SJCRH30 (cell line): ENCODE data around the gene DMWD. TPM values are rescaled to one million over a fixed set of nuclear protein-coding genes. Genes with fewer than 3 reads are reported as not detected.
"Not testable (repeated sequence)": the region's sequence is repeated elsewhere in the genome, so short reads cannot be mapped to it uniquely, and the experiment has no call there.

Source experiments
- DNase-seq, 2 experiments: peaks; one replicate each; pipeline ENCODE4 v3.0.0-alpha.2; 2015 to 2020
- H3K27ac ChIP-seq: fragments of 250-450 bp; sonication (Bioruptor Pico); 2 replicates; pipeline ENCODE4 v1.5.1; 2020; ENCODE audit warnings: mild to moderate bottlenecking, moderate library complexity
- H3K27me3 ChIP-seq: fragments of 250-450 bp; sonication (Bioruptor Pico); 2 replicates; pipeline ENCODE4 v1.5.1; 2020; ENCODE audit warnings: mild to moderate bottlenecking, moderate library complexity
- H3K36me3 ChIP-seq: fragments of 250-450 bp; sonication (Bioruptor Pico); 2 replicates; pipeline ENCODE4 v1.5.1; 2020; ENCODE audit warnings: mild to moderate bottlenecking, moderate library complexity
- H3K4me1 ChIP-seq: fragments of 250-450 bp; sonication (Bioruptor Pico); 2 replicates; pipeline ENCODE4 v1.5.1; 2020; ENCODE audit warnings: mild to moderate bottlenecking, moderate library complexity
- H3K4me3 ChIP-seq: fragments of 250-450 bp; sonication (Bioruptor Pico); 2 replicates; pipeline ENCODE4 v1.5.1; 2020; ENCODE audit warnings: mild to moderate bottlenecking, moderate library complexity
- H3K9me3 ChIP-seq: fragments of 250-450 bp; sonication (Bioruptor Pico); replicated peaks from 2 replicates; pipeline ENCODE4 v1.5.1; 2020; ENCODE audit warnings: mild to moderate bottlenecking, moderate library complexity
- total RNA-seq: library from RNA; depleted of rRNA; stranded (reverse); fragments of >200 nt; shearing (Covaris generic); gene quantifications from 2 replicates; pipeline ENCODE4 v1.2.3, GENCODE V29; 2014

The DMWD gene
- total RNA-seq, 1 experiment from 2014 or later, result 52.9 TPM

DNA sequence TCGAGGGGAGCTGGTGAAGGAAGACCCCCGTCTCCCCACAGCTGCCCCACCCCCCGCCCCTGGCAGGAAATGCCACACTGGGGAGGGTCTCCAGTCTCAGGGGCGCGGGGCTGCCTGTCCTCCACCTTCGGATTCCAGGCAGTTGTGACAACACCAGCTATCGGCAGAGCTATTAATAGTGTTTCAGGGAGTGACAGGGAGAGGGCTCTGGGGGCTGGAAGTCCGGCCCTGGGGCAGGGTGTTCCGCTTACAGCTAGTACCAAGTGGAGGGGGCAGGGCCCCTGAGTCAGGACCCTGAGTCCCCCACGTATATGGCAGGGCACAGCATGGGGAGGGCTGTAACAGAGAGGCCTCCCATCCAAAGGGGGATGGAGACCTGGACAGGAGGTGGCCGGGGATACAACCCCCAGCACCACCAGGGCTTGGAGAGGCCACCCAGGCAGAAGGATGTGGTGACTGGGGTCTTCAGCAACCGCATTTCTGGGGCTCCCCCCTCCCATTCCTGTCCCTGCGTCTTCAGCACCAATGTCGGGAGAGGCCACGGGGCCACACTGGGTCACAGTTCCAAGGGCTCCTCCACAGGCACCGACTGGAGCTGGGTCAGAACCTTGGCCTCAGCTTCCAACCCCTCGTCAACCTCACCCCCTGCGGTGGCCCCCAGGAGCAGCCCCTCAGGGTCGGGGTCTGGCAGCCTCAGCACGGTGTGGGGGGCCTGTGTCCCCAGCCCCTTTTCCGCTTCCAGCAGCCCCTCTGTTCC lies 27.5 kb downstream of the DMWD start:
- no peak overlapping the region for H3K27ac ChIP-seq

DNA sequence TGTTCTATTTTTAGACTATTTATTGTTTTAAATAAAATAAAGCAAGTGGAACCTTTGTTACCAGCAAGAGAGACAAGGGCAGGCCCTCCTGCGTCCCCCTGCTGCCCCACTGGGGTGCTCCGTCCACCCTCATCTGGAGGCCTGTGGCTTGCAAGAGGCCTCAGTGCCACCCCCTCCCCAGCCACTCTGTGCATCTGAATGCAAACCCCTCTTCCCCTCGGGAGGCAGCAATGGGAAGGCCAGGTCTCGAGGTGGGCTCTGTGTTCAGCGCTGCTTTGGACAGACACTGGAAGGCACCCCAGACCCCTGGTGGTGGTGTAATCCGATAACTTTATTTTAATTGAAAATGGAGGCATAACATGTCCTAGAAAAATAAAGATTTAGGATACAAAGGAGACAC lies 28.2 kb downstream of the DMWD start:
- Histone ChIP-seq H3K27ac (no peak overlapping the region), H3K9me3 (no peaks in the 10 kb centered on the region), H3K27me3 (peaks cover 10% of the 10 kb centered on the region), H3K4me3 (no peak overlapping the region), H3K36me3 (no peaks in the 10 kb centered on the region), H3K4me1 (peaks cover 19% of the 10 kb centered on the region)
- DNase-seq, result no peak

More for the DNA sequence above, 27.5 kb downstream of the DMWD start:
- Histone ChIP-seq H3K27me3 (peaks cover 10% of the 10 kb centered on the region), H3K36me3 (no peaks in the 10 kb centered on the region), H3K4me3 (no peak overlapping the region), H3K4me1 (peaks cover 22% of the 10 kb centered on the region), H3K9me3 (no peaks in the 10 kb centered on the region)
- no peak for DNase-seq

DNA sequence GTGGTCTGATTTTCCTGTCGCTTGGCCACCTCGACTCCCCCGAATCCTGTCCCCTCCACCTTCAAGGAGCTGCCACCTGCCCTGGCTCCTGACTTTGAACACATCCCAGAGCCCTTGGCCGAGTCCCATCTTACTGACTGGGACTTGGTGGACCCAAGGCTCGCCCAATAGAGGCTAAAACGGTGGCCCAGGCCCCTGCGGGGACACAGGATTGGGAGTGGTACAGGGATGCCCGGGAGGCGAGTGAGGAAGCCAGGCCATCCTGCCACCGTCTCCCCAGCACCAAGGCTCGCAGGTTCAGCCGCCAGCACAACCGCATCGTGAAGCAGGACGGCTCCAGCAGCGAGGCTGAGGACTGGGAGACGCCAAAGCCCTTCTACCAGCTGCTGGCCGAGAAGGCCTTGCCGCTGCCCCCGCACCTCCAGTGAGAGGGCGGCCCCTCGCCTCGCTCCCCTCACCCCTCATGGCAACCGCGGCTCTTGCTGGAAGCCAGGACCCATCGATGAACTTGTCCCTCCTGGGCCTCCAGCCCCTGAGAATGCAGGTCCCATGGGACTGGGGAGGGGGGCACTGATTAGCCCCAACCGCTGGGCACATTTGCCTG lies 28.9 kb downstream of the DMWD start:
- Histone ChIP-seq H3K9me3 (no peaks in the 10 kb centered on the region), H3K4me3 (no peak overlapping the region), H3K27ac (no peak overlapping the region), H3K36me3 (no peaks in the 10 kb centered on the region), H3K4me1 (peaks cover 19% of the 10 kb centered on the region), H3K27me3 (peaks cover 10% of the 10 kb centered on the region)
- DNase-seq, result peak in 1 of 2 experiments; percentile 30

DNA sequence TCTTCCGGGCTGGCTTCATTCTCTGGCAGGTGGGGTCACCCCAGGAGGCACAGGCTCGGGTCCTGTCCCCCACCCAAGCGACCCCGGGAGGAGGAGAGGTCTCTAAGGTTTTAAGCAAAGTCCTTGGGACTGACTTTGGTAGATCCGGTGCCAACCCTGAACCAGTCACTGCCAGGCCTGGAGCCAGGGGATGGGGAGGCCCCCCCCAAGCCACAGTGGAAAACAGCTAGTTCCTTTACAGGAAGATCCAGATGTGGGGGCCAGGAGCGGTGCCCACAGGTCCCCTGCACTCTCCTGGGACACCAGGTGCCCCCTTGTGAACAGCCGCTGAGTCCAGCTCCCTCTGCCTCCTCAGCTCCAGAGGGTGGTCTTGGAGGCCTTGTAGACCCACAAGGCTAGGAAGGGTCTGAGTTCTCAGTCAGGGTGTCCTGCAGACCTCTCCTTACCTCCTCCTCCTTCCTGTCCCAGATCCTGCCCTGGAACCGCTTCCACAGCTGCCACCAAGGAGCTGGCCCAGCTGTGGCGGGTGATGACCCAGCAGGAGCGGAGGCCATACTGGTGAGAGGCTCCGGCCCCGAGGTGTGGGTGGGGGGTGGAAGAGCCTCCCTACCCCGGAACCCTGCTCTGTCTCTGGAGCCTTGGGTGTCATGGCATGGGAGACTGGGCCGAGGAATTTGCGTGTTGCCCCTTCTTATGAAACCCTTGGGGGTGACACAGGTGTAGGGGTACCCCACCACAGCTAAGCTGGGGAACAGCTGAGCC lies 29.6 kb downstream of the DMWD start:
- Histone ChIP-seq H3K36me3 (no peaks in the 10 kb centered on the region), H3K27ac (no peak overlapping the region), H3K9me3 (no peaks in the 10 kb centered on the region), H3K4me3 (no peak overlapping the region), H3K4me1 (peaks cover 19% of the 10 kb centered on the region), H3K27me3 (peaks cover 12% of the 10 kb centered on the region)
- DNase-seq, result no peak

DNA sequence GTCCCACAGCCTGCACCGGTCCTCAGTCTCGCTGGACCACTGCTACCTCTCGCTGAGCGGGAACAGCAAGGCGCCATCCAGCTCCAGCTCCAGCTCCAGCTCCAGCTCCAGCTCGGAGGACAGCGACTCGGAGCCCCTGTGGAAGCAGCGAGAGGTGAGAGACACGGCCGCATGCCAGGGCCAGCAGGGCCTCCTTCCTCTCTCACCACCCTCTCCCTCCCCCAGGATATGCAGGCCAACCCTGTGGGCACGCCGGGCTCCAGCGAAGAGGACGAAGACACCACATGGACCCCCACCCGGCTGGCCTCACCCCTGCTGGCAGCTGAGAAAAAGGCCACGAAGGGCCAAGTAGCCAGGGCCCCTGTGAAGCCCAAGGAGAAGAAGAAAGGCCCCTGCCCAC lies 30.9 kb downstream of the DMWD start:
- H3K27ac ChIP-seq, result no peak overlapping the region
- H3K27me3 ChIP-seq, result peaks cover 18% of the 10 kb centered on the region
- H3K4me3 ChIP-seq, result no peak overlapping the region
- no peaks in the 10 kb centered on the region for H3K36me3 ChIP-seq
- H3K9me3 ChIP-seq, result no peaks in the 10 kb centered on the region
- H3K4me1 ChIP-seq, result peaks cover 18% of the 10 kb centered on the region
- no peak for DNase-seq

DNA sequence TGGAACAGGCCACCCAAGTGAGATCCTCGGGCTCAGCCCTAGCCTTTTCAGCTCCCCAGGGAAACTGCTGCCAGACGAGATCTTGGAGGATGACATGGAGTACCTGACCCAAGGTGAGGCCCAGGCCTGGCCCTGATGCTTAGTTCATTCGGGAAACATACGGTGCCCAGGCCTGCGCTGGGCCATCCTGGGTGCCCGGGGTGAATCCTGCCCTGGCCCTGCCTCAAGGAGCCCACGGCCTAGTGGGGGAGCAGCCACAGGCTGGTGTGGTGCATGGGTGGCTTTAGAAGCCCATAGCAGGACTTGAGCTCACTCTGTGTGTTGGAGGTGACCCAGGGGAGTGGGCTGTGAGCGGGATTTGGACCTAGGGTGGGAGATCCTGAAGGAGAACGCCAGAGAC lies 33.7 kb downstream of the DMWD start:
- H3K9me3 ChIP-seq, result no peaks in the 10 kb centered on the region

DNA sequence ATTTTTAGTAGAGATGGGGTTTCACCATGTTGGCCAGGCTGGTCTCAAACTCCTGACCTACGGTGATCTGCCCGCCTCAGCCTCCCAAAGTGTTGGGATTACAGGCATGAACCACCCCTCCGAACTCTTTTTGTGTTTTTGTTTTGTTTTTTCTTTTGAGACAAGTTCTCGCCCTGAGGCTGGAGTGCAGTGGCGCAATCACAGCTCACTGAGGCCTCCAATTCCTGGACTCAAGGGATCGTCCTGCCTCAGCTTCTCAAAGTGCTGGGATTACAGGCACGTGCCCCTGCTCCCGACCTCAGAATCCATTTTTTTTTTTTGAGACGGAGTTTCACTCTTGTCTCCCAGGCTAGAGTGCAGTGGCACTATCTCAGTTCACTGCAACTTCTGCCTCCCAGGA lies 35.0 kb downstream of the DMWD start:
- no peaks in the 10 kb centered on the region for H3K9me3 ChIP-seq
- no peak overlapping the region for H3K27ac ChIP-seq
- DNase-seq, result no peak
- no peaks in the 10 kb centered on the region for H3K4me1 ChIP-seq
- H3K36me3 ChIP-seq, result no peaks in the 10 kb centered on the region
- H3K4me3 ChIP-seq, result no peak overlapping the region
- 0 out of 2 replicates have a peak, but pooled peaks cover 8% of the 10 kb centered on the region for H3K27me3 ChIP-seq

More for the DNA sequence above, 33.7 kb downstream of the DMWD start:
- peaks cover 15% of the 10 kb centered on the region; the same call in 1 of the 2 replicates for H3K27me3 ChIP-seq
- no peaks in the 10 kb centered on the region for H3K36me3 ChIP-seq
- peaks cover 3% of the 10 kb centered on the region for H3K4me1 ChIP-seq
- H3K27ac ChIP-seq, result no peak overlapping the region
- H3K4me3 ChIP-seq, result no peak overlapping the region
- DNase-seq, result no peak

DNA sequence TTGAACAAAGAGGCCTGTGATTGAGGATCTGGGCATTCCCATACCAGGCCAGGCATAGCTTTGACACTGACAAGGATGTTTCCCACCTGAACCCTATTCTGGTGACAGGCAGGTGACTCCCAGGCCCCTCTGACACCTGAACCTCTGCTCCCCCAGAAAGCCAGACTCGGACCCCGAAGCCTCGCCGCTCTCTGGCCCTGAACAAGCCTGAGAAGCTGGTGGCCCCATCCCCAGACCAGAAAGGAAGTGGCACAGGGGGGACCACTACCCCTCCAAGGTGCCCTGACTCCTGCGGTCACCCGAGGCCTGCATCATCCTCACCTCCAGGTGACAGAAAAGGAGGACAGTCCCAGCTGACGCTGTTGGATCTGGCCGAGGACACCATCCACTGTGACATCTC lies 38.3 kb downstream of the DMWD start:
- Histone ChIP-seq H3K9me3 (no peaks in the 10 kb centered on the region), H3K27me3 (0 out of 2 replicates have a peak, but pooled peaks cover 8% of the 10 kb centered on the region), H3K27ac (no peak overlapping the region), H3K36me3 (no peaks in the 10 kb centered on the region), H3K4me3 (no peak overlapping the region), H3K4me1 (no peaks in the 10 kb centered on the region)
- no peak for DNase-seq

DNA sequence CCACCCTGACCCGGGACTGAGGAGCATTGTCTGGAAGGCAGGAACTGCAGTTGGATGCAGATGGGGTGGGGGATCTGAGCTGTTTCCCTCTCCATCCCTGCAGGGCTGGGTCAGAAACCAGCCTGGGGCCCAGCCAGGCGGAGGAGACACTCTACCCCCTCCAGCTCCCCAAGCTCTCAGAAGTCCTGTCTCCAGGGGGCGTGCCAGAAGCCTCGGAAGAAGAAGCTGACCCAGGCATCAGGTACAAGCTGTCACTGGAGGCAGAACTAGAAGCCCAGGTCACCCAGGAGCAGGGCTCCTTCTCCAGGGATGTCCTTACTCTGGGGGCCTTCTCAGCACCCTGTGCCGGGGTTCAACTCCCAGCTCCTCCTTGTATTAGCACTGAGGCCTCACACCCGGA lies 39.1 kb downstream of the DMWD start:
- Histone ChIP-seq H3K27ac (no peak overlapping the region), H3K4me3 (no peak overlapping the region), H3K27me3 (0 out of 2 replicates have a peak, but pooled peaks cover 8% of the 10 kb centered on the region), H3K36me3 (no peaks in the 10 kb centered on the region), H3K4me1 (no peaks in the 10 kb centered on the region), H3K9me3 (no peaks in the 10 kb centered on the region)
- no peak for DNase-seq

DNA sequence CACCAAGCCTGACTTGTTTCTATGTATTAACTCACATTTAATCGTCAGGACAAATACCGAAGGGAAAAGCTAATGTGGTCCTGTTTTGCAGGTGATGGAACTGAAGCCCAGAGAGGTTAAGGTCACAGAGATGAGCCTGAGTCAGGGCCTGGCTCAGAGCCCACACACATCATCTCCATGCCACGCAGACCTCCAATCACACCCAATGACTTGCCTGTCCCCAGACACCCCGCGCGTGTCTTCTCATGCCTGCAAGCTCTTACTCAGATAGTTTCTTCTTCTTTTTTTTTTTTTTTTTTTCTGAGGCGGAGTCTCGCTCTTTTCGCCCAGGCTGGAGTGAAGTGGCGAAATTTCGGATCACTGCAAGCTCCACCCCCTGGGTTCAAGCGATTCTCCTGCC lies 40.0 kb downstream of the DMWD start:
- no peak for DNase-seq
- Histone ChIP-seq H3K4me1 (no peaks in the 10 kb centered on the region), H3K9me3 (no peaks in the 10 kb centered on the region), H3K27ac (no peak overlapping the region), H3K4me3 (no peak overlapping the region), H3K36me3 (no peaks in the 10 kb centered on the region), H3K27me3 (0 out of 2 replicates have a peak, but pooled peaks cover 2% of the 10 kb centered on the region)

DNA sequence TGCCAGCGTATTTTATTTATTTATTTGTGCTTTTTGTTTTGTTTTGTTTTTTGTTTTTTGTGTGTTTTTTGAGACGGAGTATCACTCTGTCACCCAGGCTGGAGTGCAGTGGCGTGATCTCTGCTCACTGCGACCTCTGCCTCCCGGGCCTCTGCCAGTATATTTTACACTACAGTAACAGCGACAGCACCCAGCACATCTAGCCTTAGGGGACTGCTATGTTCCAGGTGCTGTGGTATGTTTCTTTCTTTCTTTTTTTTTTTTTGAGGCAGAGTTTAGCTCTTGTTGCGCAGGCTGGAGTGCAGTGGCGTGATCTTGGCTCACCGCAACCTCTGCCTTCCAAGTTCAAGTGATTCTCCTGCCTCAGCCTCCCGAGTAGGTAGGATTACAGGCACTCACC lies 41.2 kb downstream of the DMWD start:
- not testable (repeated sequence) for H3K9me3 ChIP-seq, DNase-seq, H3K27ac ChIP-seq, H3K36me3 ChIP-seq, H3K27me3 ChIP-seq, H3K4me1 ChIP-seq, H3K4me3 ChIP-seq

DNA sequence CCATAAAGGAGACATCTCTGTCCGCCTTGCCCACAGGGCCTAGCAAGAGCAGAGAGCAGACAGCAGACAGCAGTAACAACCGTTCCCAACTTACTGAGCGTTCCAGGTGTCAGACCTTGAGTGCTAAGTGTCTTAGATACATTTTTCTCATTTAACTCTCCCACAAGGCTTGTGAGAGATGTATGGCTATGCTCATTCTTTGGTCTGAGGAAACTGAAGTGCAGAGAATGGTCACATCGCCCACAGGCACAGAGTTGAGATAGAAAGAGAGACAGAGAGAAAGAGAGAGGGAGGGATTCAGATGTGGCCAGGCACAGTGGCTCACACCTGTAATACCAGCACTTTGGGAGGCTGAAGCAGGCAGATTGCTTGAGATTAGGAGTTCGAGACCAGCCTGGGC lies 45.1 kb downstream of the DMWD start:
- Histone ChIP-seq H3K4me3 (no peak overlapping the region), H3K4me1 (no peaks in the 10 kb centered on the region), H3K9me3 (no peaks in the 10 kb centered on the region), H3K36me3 (no peaks in the 10 kb centered on the region), H3K27me3 (peaks cover 20% of the 10 kb centered on the region), H3K27ac (no peak overlapping the region)
- no peak for DNase-seq

DNA sequence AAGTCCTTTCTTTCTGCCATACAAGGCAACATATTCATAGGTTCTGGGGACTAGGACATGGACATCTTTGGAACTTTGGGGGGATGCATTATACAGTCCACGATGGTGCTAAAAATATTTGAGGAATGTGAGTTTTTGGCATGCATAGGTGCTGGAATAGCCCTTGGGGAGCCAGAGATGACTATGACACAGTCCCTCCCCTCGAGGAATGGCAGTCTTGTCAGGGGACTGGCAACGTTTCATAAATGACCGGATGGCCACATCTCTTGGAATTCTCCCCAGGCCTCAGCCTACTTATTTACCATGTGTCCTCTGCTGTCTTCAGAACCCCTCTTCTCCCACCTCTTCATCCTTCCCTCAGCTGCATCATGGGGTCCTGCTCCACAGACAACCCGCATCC lies 45.8 kb downstream of the DMWD start:
- Histone ChIP-seq H3K36me3 (no peaks in the 10 kb centered on the region), H3K4me1 (no peaks in the 10 kb centered on the region), H3K4me3 (no peak overlapping the region), H3K27ac (no peak overlapping the region), H3K27me3 (peaks cover 23% of the 10 kb centered on the region), H3K9me3 (no peaks in the 10 kb centered on the region)
- no peak for DNase-seq

DNA sequence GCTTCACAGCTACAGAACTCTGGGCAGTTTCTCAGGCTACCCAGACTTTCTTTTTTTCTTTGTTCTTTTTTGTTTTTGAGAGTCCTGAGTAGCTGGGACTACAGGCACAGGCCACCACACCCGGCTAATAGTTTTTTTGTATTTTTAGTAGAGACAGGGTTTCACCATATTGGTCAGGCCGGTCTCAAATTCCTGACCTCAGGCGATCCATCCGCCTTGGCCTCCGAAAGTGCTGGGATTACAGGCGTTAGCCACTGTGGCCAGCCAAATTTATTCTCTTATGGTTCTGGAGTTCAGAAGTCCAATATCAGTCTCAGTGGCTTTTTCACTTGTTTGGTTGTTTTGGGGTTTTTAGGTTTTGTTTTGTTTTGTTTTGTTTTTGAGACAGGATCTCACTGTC lies 47.0 kb downstream of the DMWD start:
- Histone ChIP-seq H3K4me1 (no peaks in the 10 kb centered on the region), H3K36me3 (no peaks in the 10 kb centered on the region), H3K27ac (no peak overlapping the region), H3K4me3 (no peak overlapping the region), H3K9me3 (no peaks in the 10 kb centered on the region), H3K27me3 (peaks cover 23% of the 10 kb centered on the region)
- DNase-seq, result no peak

DNA sequence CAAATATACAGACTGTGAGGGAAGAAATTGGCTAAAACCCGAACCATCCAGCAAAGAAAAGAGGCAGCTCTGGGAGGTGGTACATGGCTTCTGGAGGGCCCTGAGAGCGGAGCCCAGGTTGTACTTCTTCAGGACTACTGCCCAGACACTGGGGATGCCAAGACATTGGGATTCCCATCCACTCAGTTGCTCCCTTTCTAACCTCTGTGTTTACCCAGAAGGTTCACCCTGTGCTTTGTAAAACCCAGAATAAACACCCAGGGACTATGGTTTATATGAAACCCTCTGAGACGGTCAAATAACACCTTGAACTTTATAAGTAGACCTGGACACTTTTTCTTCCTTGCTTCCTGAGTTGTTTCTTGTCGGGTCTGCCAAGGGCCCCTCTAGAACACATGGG lies 49.7 kb downstream of the DMWD start:
- no peak overlapping the region for H3K4me3 ChIP-seq
- H3K27ac ChIP-seq, result no peak overlapping the region
- H3K9me3 ChIP-seq, result no peaks in the 10 kb centered on the region
- no peaks in the 10 kb centered on the region for H3K36me3 ChIP-seq
- DNase-seq, result no peak
- H3K4me1 ChIP-seq, result no peaks in the 10 kb centered on the region
- peaks cover 23% of the 10 kb centered on the region for H3K27me3 ChIP-seq
